Testis (tissue), 3 donors: ENCODE data around the gene FAM72A. TPM values are rescaled to one million over a fixed set of nuclear protein-coding genes. Genes with fewer than 3 reads are reported as not detected.
"Not testable (repeated sequence)": the region's sequence is repeated elsewhere in the genome, so short reads cannot be mapped to it uniquely, and the experiment has no call there.

Experiments
- DNase-seq: peaks from one replicate; pipeline ENCODE4 v3.0.0-alpha.2; 2019
- H3K27ac ChIP-seq, 2 donors: fragments of 200-600 bp; sonication (generic); one replicate each; pipeline ENCODE4 v1.5.1; 2019
- H3K27me3 ChIP-seq: fragments of 200-600 bp; sonication (generic); one replicate; pipeline ENCODE4 v1.5.1; 2019
- H3K36me3 ChIP-seq: fragments of 200-600 bp; sonication (generic); one replicate; pipeline ENCODE4 v1.5.1; 2017; ENCODE audit warnings: low read depth; ENCODE audit errors: missing control alignments
- H3K4me1 ChIP-seq: fragments of 200-600 bp; sonication (generic); one replicate; pipeline ENCODE4 v1.5.1; 2019
- H3K4me3 ChIP-seq, 2 donors: fragments of 200-600 bp; sonication (generic); one replicate each; pipeline ENCODE4 v1.5.1; 2017 to 2019
- H3K9me3 ChIP-seq: fragments of 200-600 bp; sonication (generic); one replicate; pipeline ENCODE4 v1.5.1; 2017
- WGBS, 2 donors: methylation state at CpG; one replicate each; pipeline ENCODE4 v1.1.5; 2018; 5-methylcytosine and 5-hydroxymethylcytosine counted together
- intact Hi-C: fragments of 100-400 bp; cut with DNase I; formaldehyde crosslinking; loops from one replicate; pipeline ENCODE4 v1.15.1; 2023; ENCODE audit warnings: low total_unique reads
- polyA plus RNA-seq: library from polyadenylated mRNA; stranded (reverse); fragments of 350-450 nt; fragmentation: Illumina TruSeq; extraction: RNeasy Lipid Tissue Mini Kit (QIAGEN cat#74804); gene quantifications from one replicate; pipeline ENCODE4 v1.2.3, GENCODE V29; 2014; ENCODE audit warnings: low read depth, low replicate concordance; ENCODE audit not compliant: insufficient read depth
- total RNA-seq, 2 donors: library from RNA; depleted of rRNA; stranded (reverse); fragments of >200 nt; gene quantifications; one replicate each; pipeline ENCODE4 v1.2.3, GENCODE V29; 2016

FAM72A gene
- total and polyA plus RNA-seq, 3 donors from 2014 or later = 4.9 to 13.7 (median 7.2) TPM

DNA sequence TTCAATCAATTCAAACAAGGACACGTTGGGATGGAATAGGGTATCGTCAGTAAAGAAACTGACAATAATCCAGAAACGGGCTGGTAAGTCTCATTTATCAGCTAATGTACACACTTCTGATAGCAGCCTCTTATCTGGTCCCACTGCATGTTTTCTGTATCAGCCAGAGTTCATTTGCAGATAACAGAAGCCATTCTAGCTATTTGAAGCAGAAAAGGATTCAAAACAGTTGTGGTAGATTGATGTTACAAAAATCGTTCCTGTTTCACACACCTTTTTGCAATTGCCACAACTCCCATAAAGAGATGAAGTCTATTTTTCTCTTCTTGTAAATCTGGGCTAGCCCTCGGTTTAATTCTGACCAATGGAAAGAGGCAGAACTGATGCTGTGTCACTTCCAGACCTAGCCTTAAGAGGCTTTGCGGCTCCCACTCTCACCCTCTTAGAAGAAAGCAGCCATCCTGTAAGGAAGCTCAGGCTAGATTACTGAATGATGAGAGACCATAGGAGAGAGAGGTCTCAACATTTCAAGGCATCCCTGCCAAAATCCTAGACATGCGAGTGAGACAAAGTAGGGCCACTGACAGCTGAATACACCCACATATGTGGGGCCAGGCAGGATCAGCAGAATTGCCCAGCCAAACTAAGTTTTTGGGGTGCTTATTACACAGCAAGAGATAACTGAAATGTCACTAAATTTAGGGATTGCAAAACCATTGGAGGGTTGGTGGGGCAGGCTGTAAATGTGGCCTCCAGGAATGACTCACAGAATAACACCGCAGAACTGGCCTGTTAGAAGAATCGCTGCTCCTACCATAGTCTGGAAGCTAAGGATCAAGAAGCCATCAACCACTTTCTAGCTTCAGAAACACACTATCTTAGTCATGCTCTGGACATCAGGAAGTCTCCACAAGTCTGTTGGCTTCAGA, 24.3 kb downstream of the FAM72A start:
- H3K9me3 ChIP-seq, H3K4me1 ChIP-seq, H3K36me3 ChIP-seq, H3K27ac ChIP-seq, H3K27me3 ChIP-seq, H3K4me3 ChIP-seq, DNase-seq, intact Hi-C loops: not testable (repeated sequence)
- WGBS, 2 donors = 79 to 83% methylated on average over 9 of the region's 9 CpGs

DNA sequence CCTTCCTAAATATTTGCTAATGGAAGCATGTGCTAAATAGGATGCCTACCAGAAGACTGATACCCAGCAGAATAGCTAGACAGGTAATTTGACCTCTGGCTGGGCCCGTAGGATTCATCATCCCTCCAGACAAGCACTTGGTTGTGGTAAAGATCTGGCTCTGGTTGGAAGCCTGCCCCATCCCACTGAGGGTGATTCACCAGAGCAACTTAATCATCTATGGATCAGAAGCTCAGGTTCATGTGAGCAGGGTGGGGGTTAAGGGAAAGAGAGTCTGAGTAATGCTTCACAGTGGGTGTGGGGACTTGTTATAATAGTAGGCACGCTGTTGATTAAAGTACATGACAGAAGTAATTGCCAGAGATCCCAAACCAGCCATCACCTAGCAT, 26.5 kb downstream of the FAM72A start:
- H3K9me3 ChIP-seq, H3K4me3 ChIP-seq, intact Hi-C loops, H3K27ac ChIP-seq, H3K36me3 ChIP-seq, H3K27me3 ChIP-seq, DNase-seq, H3K4me1 ChIP-seq: not testable (repeated sequence)
- no CpG with 5 or more reads among the region's 2 CpGs for WGBS, 2 donors

- H3K4me1 ChIP-seq, H3K27me3 ChIP-seq, intact Hi-C loops, H3K4me3 ChIP-seq, H3K36me3 ChIP-seq, H3K9me3 ChIP-seq, H3K27ac ChIP-seq, DNase-seq: not testable (repeated sequence)
- WGBS, 2 donors = 70 to 100% methylated on average over 1 of the region's 4 CpGs
Measured at GRCh38 chr1:206175459-206176113, 27.1 kb downstream of the FAM72A start.

DNA sequence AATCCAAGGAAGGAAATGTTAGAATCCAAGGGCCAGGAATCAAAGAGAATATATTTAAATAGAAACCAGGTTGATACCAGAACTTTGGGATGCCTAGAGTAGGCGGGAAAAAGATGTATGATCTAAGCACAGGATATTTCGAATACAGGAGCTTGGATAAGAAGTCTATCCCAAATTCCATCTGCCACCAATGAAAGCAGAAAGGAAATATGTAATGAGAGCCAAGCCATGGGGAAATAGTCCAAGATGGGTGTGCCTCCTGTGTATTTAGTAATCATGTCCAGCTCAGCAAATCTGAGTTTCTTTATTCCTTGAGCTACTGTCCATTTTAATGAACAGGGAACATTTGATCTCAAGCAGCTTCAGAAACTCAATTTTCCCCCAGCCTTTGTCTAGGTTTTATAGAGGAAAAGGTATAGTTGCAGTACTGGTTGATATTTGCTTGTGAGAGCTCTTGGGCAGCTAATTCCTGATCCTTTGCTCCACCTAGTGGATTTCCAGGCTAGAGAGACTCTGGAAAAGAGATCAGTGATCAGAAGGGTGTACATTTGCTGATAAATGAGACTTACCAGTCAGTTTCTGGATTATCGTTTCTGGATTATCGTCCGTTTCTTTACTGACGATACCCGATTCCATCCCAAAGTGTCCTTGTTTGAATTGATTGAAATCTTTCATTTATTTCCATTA, 28.3 kb downstream of the FAM72A start:
- intact Hi-C loops, H3K27me3 ChIP-seq, H3K9me3 ChIP-seq, H3K27ac ChIP-seq, H3K4me3 ChIP-seq, H3K36me3 ChIP-seq, H3K4me1 ChIP-seq: not testable (repeated sequence)
- WGBS, 2 donors = 79 to 80% methylated on average over 6 to 7 of the region's 7 CpGs
- peak; percentile 16 for DNase-seq

GRCh38 chr1:206173110-206173719, 29.4 kb downstream of the FAM72A start:
- H3K36me3 ChIP-seq, DNase-seq, H3K9me3 ChIP-seq, intact Hi-C loops, H3K27ac ChIP-seq, H3K27me3 ChIP-seq, H3K4me3 ChIP-seq, H3K4me1 ChIP-seq: not testable (repeated sequence)
- WGBS, 2 donors = 100% methylated on average over 1 of the region's 2 CpGs; no CpG with 5 or more reads in 1 of the 2 donors

DNA sequence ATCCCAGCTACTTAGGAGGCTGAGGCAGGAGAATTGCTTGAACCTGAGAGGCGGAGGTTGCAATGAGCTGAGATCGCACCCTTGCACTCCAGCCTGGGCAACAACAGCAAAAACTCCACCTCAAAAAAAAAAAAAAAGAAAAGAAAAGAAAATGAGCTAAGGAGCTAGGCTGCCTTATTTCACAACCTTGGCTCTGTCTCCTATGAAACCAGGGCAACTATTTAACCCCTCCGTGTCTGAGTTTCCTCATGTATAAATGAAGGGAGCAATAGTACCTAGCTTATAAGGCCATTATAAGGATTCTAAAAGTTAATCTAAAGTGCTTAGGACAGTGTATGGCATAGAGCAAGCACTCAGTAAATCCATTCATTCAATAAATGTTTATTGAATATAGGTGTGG, 32.8 kb downstream of the FAM72A start:
- intact Hi-C loops, H3K27me3 ChIP-seq, H3K36me3 ChIP-seq, H3K27ac ChIP-seq, H3K4me1 ChIP-seq, DNase-seq, H3K9me3 ChIP-seq, H3K4me3 ChIP-seq: not testable (repeated sequence)
- WGBS, 2 donors = 75 to 83% methylated on average over 1 to 3 of the region's 3 CpGs

DNA sequence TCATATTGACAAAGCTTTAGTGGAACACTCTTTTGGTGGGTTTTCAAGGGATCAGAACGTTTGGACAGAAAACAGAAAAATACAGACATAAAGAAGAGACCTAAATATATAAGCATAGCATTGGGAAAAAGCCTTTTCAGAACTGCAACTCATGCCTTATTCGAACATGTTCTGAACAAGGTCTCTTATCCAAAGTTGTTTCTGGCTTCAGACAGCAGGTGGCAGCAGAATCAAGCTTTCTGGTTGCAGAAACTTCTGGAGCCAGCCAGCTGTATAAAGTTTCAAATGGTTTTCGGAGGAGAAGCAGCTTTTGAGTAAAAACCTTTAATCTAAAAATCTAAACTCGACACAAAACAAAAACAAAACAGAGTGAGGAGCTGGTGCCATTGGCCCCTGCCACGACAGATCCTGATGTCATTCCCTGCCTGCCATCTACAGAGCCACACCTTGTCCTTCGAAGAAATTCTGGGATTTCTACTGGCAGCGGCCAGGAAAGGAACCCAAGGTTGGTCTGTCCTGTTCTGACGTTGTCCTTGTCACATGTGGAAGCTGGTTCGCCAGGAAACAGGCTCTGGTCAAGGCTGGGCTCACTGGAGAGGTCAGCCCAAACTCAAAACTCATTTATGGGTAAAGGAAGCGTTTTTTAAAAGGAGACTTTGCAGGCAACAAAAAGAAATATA, 35.1 kb downstream of the FAM72A start:
- 36 to 38% methylated on average over 4 to 5 of the region's 10 CpGs for WGBS, 2 donors
- H3K4me1 ChIP-seq, H3K27ac ChIP-seq, intact Hi-C loops, H3K4me3 ChIP-seq, DNase-seq, H3K36me3 ChIP-seq, H3K9me3 ChIP-seq, H3K27me3 ChIP-seq: not testable (repeated sequence)
